Astrocyte of the cerebellum (primary cell): ENCODE measurements around the gene SLC22A4.

Experiments
- DNase-seq: peaks from one replicate; pipeline ENCODE4 v3.0.0-alpha.2; 2011; ENCODE audit warnings: low read depth
- H3K4me3 ChIP-seq: 2 replicates; pipeline ENCODE4 v1.5.1; 2011; ENCODE audit warnings: mild to moderate bottlenecking, low read depth, low read length, moderate library complexity
- CTCF ChIP-seq: IDR thresholded peaks from 2 replicates; pipeline ENCODE4 v1.5.1; 2012; ENCODE audit warnings: low read length, low read depth, moderate library complexity, mild to moderate bottlenecking; ENCODE audit errors: missing control alignments
- in situ Hi-C: cut with HindIII; loops from 2 replicates; pipeline ENCODE4 v1.10.0; 2017; ENCODE audit warnings: low sequenced_read_pairs

SLC22A4 gene

GRCh38 chr5:132258102-132259068, 35.8 kb upstream of the SLC22A4 start:
- H3K4me3 ChIP-seq: peak overlapping the region; percentile 80
- no peak for DNase-seq
- no peak for TF ChIP-seq CTCF
- in situ Hi-C loops: no loop called here

GRCh38 chr5:132259069-132259851, 34.9 kb upstream of the SLC22A4 start:
- H3K4me3 ChIP-seq: peak overlapping the region; percentile 80
- DNase-seq: peak; percentile 68
- in situ Hi-C loops: no loop called here
- no peak for TF ChIP-seq CTCF

- peak overlapping the region; percentile 80 for H3K4me3 ChIP-seq
- in situ Hi-C loops: loop anchor here (5.0 kb wide), 1 partner anchor 68 kb away; no protein-coding TSS in a partner anchor
- DNase-seq: no peak
- TF ChIP-seq CTCF: no peak
Measured at GRCh38 chr5:132260051-132260450, 34.1 kb upstream of the SLC22A4 start.

GRCh38 chr5:132260714-132261551, 33.3 kb upstream of the SLC22A4 start:
- in situ Hi-C loops: loop anchor here (5.0 kb wide), 1 partner anchor 69 kb away; no protein-coding TSS in a partner anchor
- H3K4me3 ChIP-seq: peak overlapping the region; percentile 80
- peak; percentile 95 for DNase-seq
- no peak for TF ChIP-seq CTCF

GRCh38 chr5:132261881-132262845, 32.0 kb upstream of the SLC22A4 start:
- no peak for TF ChIP-seq CTCF
- no peak overlapping the region for H3K4me3 ChIP-seq
- in situ Hi-C loops: loop anchor here (5.0 kb wide), 1 partner anchor 70 kb away; no protein-coding TSS in a partner anchor
- DNase-seq: no peak
